CD1c-positive myeloid dendritic cell (primary cell): ENCODE results near the gene PITRM1.

Source experiments
- DNase-seq: peaks from one replicate; pipeline ENCODE4 v3.0.0-alpha.2; 2016; ENCODE audit errors: extremely low spot score

PITRM1 gene

DNA sequence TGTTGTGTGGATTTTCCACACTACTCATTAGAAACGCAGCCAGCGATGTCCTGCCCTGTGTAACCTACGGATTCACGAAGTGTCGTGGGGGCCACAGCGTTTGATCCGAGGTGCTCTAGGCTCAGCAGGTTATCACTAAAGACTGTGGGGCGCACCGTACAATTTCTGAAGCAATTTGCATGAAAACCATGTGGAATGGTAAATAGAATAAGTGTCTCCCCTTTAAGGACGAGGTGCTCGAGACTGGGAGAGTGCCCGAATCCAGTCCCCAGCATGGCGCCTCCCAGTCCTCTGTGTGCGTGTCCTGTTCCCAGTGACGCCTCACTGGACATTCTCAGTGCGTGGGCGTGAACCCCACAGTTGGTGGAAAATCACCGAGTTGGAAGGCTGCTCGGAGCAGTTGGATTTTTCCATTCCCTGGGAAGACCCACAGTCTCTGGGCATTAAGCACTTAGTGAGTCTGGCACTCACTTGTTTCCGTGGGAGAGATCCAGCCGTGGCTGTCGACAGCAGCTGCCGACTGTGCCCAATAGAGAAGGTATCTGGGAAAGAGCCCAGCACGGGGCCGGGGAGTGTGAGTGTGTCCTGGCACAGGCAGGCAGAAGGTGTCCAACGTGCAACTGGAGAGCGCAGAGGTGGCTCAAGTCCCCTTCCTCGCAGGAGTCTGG is 68.2 kb downstream of the PITRM1 start:
- no peak for DNase-seq

DNA sequence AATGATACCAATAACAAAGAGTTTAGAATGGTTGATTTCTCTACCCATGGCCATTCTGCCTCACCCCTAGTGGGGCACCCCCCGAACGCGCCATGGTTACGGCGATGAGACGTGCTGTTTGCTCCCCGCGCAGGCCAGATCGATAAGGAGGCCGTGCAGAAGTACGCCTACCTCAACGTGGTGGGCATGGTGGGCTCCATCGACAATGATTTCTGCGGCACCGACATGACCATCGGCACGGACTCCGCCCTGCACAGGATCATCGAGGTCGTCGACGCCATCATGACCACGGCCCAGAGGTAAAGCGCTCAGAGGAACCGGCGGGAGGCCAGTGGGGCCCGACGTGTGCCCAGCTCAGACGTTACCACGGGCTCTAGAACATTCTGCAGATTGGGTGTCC is 68.9 kb downstream of the PITRM1 start:
- DNase-seq = no peak

DNA sequence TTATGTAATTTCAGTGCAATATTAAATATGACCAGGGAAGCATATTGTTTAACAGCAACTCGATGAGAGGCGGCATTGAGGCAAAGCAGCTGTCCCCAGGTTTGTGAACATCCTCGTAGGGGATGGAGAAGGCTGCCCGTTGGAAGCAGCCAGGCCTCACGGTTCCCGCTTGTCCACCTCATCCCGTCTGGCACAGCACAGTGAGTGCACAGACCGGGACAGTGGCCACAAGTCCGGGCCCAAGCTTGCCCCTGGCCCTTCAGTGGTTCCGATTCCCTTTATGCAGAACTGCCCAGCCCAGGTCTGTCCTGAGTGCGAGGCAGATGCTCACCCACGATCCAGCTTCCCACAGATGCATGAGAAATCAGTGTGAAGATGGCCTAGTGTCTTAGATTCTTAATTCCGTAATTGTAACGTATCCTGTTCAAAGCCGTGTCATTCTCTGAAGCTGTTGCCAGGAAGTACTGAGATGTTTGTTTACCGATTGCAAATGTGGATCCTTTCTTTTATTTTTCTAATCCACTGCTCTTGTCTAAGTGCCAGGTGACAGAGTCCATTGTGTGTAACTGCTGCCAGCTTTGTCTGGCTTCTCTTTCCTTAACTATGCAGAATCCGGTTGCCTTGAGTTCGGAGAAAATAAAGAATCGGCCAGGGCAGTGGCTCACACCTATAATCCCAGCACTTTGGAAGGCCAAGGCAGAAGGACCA is 69.7 kb downstream of the PITRM1 start:
- DNase-seq = no peak

DNA sequence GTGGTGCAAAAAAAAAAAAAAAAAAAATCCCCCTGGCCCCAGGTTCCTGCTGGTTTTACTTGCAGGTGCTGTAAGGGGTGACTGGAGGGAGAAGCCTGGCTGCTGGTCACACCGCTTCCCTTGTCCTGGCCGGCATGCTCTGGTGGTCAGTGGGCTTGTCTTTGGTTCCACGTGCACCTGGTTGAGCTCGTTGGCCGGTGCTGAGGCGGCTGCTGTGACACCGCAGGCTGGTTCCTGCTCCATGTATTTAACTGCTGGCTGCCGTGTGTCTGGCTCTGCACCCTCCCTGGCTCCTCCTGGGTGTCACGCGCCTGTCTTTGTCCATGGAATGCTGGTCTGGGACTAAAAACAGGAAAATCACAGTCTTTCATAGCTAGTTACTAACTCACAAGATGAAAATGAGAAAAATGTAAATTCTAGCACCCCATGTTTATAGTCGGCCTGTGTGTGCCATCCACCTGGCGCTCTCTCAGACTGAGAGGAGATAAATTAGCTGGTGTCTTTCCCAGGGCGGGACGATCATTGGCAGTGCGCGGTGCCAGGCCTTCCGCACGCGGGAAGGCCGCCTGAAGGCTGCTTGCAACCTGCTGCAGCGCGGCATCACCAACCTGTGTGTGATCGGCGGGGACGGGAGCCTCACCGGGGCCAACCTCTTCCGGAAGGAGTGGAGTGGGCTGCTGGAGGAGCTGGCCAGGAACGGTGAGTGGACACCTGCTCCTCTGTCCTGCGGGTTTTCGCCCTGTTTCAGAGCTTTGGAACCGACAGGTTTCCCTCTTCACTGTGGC is 71.5 kb downstream of the PITRM1 start:
- no peak for DNase-seq

DNA sequence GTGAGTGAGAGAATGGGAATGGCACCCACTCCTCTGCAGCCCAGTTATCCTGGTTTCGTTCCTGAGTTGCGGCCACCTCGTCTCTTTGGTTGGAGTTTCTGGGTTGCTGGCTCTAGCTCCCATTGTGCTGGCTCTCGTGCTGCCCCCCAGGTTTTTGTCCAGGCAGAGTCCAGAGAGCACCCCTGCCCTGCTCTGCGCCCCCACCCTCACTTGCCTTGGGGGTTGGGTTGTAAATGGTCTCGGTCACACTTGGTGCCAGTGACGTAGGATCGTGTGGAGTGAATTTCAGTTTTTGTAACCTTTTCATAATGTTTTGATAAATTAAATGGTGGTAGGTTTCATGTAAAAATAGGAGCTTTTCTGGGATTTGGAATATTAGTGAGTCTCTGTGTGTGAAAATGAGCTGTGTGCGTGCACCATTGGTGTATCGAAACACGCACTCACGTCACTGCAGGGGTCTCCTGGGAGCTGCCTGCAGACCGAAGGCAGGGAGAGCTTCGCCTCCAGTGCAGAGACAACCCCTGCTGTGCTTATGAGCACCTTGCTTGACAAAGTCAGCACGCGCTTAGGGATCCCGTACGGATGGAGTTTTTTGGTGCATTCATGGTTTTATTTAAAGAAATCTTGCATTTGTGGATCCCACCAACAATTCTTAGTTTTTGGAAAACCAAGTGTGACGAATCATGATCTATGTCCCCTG is 72.3 kb downstream of the PITRM1 start:
- DNase-seq = no peak

DNA sequence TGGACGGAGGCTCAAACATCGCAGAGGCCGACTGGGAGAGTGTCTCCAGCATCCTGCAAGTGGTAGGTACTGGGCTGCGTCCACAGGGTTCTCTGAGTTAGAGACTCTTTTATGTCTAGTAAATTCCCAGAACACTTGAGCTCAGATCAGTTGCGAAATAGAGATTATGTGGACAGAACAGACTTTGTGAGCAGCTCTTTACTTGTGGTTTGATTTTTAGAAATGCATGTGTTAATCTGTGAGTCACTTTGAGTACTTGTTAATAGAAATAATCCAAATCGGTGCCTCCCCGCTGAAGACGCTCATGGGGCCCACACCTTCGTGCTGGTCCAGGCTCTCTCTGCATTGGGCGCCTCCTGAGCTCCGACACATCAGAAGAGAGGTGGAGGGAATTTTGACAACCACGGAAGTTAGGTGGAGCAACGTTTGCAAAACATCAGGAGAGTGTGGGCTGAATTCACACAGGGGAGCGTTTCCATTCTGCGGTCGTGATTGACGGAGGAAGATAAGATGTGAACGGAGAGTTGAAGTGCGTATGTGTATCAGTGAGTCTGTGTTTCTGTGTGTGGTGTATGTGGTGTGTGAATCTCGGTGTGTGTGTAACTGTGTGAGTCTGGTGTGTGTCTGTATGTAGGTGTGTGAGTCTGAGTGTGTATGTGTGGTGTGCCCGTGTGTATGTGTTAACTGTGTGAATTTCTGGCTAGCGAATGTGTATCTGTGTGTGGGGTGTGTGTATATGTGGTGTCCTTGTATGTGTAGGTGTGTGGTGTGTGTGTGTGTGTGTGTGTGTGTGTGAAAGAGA is 73.1 kb downstream of the PITRM1 start:
- peak; percentile 23 for DNase-seq

DNA sequence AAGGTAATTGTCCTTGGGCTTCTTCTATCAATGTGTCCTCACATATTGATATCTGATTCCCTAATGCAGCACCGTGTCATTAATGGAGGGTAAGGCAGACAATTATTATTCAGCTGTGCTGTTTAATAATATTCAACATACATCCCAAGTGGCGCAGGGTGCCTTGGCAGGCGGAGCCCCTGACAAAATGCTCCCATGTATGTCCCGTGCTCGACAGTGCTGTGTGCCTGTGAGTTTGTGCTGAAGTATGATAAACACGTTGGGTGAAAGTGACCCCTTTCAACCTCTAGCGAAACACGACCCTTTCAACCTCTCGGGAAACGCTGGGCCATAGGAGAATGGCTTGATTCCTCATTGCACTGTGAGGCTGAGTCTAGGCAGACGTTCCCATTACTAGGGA is 73.9 kb downstream of the PITRM1 start:
- no peak for DNase-seq

DNA sequence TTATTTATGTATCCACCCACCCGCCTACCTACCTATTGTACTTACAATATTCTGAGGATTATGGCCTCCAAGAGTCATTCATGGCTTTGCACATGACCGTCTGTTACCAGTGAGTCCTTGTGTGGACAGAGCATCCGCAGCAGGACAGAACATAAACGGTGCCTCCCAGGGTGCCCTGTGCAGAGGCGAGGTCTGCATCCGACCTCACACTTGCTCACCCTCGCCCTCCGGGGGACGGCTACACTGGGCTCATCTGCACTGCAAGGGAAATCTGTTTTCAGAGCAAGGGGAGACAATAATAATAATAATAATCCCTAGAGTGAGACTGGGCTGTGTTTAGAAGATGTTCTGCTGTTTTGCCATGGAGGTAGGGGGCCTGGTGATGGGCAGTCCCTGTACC is 75.4 kb downstream of the PITRM1 start:
- DNase-seq = no peak

DNA sequence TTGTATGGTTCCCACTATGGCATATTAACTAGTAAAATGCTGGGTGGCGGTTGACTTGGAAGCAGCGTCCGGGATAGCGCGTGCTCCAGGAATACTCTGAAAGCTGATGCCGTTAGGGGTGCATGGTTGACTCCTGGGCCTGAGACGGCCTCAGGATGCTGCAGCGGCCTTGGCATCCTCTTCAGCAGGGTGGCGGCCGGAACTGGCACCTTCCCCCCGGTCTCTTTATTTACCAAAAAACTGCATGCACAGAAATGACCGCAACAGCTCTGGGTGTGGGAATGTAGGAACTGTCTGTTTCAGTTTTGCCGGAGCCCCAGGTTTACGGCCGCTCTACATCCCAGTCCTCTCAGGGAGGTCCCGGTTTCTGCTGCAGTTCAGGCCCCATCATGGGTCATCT is 76.4 kb downstream of the PITRM1 start:
- DNase-seq = peak; percentile 16

DNA sequence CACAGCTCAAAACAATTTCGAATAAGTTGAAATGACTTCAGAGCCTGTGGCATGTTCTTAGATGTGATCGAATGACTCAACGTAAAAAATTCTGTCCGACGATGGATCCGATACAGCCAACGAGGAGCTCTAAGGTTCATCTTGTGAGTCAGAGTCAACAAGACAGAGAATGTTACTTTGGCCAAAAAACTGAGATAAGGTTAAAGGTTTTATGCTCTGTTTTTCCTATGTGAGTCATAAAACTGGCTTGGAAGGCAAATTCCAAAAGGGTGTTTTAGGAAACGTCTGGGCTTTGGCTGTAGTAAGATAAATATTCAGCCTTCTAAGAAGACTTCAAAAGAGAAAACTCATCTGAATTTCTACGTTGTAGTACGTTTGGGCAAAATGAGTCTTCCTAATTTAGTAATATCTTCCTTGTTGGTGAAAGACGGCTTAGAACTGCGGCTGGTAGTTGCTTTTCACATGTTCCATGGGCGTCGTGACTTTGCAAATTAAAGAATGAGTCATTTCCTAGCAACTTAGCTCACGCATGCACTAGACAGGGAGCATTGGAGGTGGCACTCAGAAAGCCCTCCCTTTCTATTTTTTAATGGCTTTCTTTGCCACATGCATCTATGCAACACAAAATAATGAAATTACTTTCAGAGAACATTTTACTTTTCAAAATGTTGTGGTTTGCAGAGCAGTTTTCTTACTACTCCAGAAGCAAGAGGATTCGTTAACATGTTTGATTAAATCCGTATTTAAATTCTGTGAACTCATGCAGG is 77.0 kb downstream of the PITRM1 start:
- peak; percentile 91 for DNase-seq

DNA sequence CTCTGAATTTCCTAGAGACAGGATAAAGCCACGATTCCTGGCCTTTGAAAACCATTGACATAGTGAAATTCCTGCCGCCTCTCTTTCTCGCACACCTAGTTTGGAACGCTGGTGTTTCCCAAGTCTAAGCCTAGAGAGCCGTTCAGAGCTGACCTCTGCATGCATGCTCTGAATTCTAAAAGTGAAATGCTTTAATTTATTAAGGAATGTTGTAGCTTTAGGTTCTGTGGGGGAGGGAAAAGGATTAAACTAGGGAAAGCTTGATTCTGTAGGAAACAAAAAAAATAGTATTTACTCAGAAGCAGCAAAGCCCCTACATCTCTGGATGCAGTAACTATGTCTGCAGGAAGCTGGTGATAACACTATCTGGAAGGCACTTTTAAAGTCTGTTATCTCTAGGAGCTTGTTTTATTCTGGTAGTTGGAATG is 78.0 kb downstream of the PITRM1 start:
- no peak for DNase-seq

DNA sequence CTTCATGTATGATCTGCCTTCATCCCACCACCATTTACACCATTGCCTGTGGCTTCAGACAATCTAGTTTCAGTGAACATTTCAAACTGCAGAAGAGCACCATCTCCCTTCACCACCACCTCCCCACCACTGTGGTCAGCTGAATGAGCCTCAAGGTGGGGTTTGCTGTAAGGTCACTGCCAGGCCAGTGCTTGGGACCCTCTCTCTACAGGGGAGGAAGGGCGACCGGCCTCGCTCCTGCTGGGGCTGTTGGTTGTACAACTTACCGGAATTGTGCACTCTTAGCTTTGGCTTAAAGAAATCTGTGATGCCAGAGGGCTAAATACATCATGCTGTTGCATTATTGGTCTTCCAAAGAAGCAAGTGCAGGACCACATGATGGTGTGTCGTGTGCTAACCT is 78.6 kb downstream of the PITRM1 start:
- DNase-seq = no peak

DNA sequence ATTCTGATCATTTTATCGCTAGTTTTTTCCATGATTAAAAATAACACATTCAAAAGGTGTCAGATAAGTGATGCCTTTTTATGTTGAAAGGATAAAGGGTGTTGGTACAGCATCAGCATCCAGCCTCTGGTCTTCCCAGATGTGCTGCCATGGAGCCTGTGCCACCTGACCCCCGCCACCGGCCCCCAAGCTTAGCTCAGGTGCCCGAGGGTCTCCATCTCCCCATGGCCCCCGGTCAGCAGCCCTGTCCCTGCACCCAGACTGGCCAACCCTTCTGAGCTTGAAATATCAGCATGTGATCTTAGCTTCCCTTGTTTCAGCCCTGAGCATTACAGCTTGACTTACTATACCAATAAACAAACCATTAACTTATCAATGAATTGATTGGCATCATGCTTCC is 80.7 kb downstream of the PITRM1 start:
- no peak for DNase-seq

DNA sequence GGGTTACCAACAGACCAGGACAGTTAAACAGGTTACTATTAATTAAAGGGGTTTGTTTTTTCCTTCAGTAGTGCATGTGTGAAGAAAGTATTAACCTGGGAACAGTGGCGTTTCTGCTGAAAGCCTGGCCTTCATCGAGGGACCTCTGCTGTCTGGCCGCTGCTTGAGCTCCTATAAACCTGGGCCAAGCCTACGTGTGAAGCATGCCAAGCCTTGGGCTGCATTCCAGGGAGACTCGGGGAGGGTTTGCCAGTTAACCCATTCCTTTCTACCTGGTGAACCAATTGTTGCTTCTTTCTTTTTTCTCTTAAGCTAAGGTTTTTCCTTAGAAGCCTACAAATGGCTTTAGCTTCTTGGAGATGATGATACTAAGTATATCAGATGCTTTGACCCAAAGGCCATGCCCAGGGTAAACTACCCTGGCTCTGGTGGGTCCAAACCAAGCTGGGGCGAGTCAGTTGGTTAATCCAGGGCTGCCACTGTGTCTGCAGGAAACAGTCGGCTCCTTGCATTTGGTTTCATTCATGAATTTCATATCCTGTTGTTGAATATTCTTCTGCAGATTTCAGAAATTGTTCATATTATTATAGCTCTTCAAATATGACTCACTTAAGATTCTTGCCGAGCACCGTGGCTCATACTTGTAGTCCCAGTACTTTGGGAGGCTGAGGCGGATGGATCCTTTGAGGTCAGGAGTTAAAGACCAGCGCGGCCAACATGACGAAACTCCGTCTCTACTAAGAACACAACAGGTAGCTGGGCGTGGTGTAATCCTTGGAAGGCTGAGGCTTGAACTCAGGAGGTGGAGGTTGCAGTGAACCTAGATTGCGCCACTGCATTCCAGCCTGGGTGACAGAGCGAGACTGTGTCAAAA is 81.4 kb downstream of the PITRM1 start:
- DNase-seq = no peak

DNA sequence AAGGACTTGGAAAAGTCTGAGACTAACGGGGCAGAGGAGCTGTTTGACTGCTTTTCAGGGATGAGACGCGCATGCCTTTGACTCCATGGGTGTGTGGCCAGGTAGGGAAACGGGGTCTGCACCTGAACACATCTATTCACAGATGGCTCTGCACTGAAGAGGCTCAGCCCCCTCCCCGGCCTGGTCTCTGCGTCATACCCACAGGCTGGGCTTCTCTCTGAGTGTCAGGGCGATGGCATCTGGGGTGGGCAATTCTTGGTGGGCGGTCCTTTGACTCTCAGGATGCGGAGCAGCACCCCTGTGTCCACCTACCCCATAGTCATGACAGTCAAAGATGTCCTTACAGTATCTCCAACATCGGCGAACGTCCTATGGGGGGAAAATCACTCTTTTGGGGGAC is 82.2 kb downstream of the PITRM1 start:
- no peak for DNase-seq
